HG03520 (cell line): ENCODE results near the gene DPH1.
A peak's percentile ranks its signal among the peaks of the same experiment; 100 is the strongest.

ENCODE experiments used
- ATAC-seq: cut with Tn5 transposase; IDR thresholded peaks from one replicate; pipeline ENCODE4 v1.9.1; 2021; ENCODE audit warnings: mild to moderate bottlenecking, moderate library complexity; ENCODE audit not compliant: unreplicated experiment

The DPH1 gene

GRCh38 chr17:2025622-2026309 is 4.2 kb upstream of the DPH1 start:
- no peak for ATAC-seq

- ATAC-seq: no peak
These were observed 2.3 kb upstream of the DPH1 start for GRCh38 chr17:2027528-2028233.

- no peak for ATAC-seq
These were observed 1.7 kb upstream of the DPH1 start for GRCh38 chr17:2028234-2028614.

GRCh38 chr17:2028737-2029136 is 1.2 kb upstream of the DPH1 start:
- no peak for ATAC-seq

- ATAC-seq: peak; percentile 16
These were observed 818 bp downstream of the DPH1 start for GRCh38 chr17:2030779-2031163.

- no peak for ATAC-seq
These were observed 3.2 kb downstream of the DPH1 start for GRCh38 chr17:2033153-2033552.

GRCh38 chr17:2034157-2034556 is 4.2 kb downstream of the DPH1 start:
- ATAC-seq: no peak

GRCh38 chr17:2034806-2035540 is 5.0 kb downstream of the DPH1 start:
- ATAC-seq: no peak

- ATAC-seq: no peak
These were observed 5.9 kb downstream of the DPH1 start for GRCh38 chr17:2035541-2036488.

GRCh38 chr17:2037155-2037554 is 7.2 kb downstream of the DPH1 start:
- ATAC-seq: no peak

- no peak for ATAC-seq
These were observed 10.4 kb downstream of the DPH1 start for GRCh38 chr17:2040219-2040827.

- no peak for ATAC-seq
These were observed 11.1 kb downstream of the DPH1 start for GRCh38 chr17:2040942-2041560.

GRCh38 chr17:2041561-2042389 is 11.8 kb downstream of the DPH1 start, which contains the start of gene OVCA2:
TSS of gene OVCA2 (plus strand) at chr17:2042022. CDS start at chr17:2042048, 26 bp downstream.
- peak; percentile 83 for ATAC-seq

GRCh38 chr17:2042390-2042847 is 12.5 kb downstream of the DPH1 start:
- no peak for ATAC-seq

GRCh38 chr17:2042933-2043332 is 13.0 kb downstream of the DPH1 start:
- no peak for ATAC-seq

GRCh38 chr17:2043785-2044184 is 13.8 kb downstream of the DPH1 start:
- ATAC-seq: no peak

GRCh38 chr17:2044263-2044894 is 14.4 kb downstream of the DPH1 start:
- no peak for ATAC-seq

- ATAC-seq: no peak
These were observed 17.6 kb downstream of the DPH1 start for GRCh38 chr17:2047590-2047989.
